Left ventricle myocardium inferior (tissue), 1 donor: ENCODE results near the gene RBMS3. TPM values are rescaled to one million over a fixed set of nuclear protein-coding genes. Genes with fewer than 3 reads are reported as not detected.
A peak's percentile ranks its signal among the peaks of the same experiment; 100 is the strongest.

Source experiments
- DNase-seq: peaks from one replicate; pipeline ENCODE4 v3.0.0-alpha.2; 2020
- H3K27ac ChIP-seq: fragments of 200-600 bp; replicated peaks from 2 replicates; pipeline ENCODE4 v1.8.0; 2021
- H3K27me3 ChIP-seq: fragments of 200-600 bp; 2 replicates; pipeline ENCODE4 v1.8.0; 2021; ENCODE audit warnings: low read depth
- H3K36me3 ChIP-seq: fragments of 200-600 bp; 2 replicates; pipeline ENCODE4 v1.8.0; 2021
- H3K4me1 ChIP-seq: fragments of 200-600 bp; 2 replicates; pipeline ENCODE4 v1.8.0; 2021
- H3K4me3 ChIP-seq: fragments of 200-600 bp; 2 replicates; pipeline ENCODE4 v1.8.0; 2021; ENCODE audit warnings: mild to moderate bottlenecking, moderate library complexity
- H3K9me3 ChIP-seq: fragments of 200-600 bp; replicated peaks from 2 replicates; pipeline ENCODE4 v1.8.0; 2021
- CTCF ChIP-seq: fragments of 200-600 bp; IDR thresholded peaks from 2 replicates; pipeline ENCODE4 v1.8.0; 2021; ENCODE audit warnings: antibody characterized with exemption, mild to moderate bottlenecking, borderline replicate concordance
- intact Hi-C: fragments of 100-400 bp; cut with micrococcal nuclease; formaldehyde crosslinking; loops from one replicate; pipeline ENCODE4 v1.11.0; 2022
- total RNA-seq: library from RNA; stranded (reverse); fragmentation: NEBNext Ultra II Directional; extraction: Animal tissue kit (Norgen Biotek cat#: 25700); gene quantifications from one replicate; pipeline ENCODE4 v1.2.1, GENCODE V29; 2021
- donor health status: DM: no; HTN: yes; CAD: no; lungs with severe emphysema.

The RBMS3 gene
- total RNA-seq, 1 donor from 2014 or later, result 25.3 TPM

GRCh38 chr3:29764603-29765254 lies 483.9 kb downstream of the RBMS3 start:
- Histone ChIP-seq H3K4me1 (peaks cover 39% of the 10 kb centered on the region), H3K27me3 (no peaks in the 10 kb centered on the region), H3K36me3 (no peaks in the 10 kb centered on the region), H3K27ac (peak overlapping the region; percentile 3), H3K9me3 (no peaks in the 10 kb centered on the region), H3K4me3 (no peak overlapping the region)
- peak; percentile 82 for TF ChIP-seq CTCF
- no peak for DNase-seq
- intact Hi-C loops, result loop anchor here (10.0 kb wide), 3 partner anchors 620 to 1100 kb away; no protein-coding TSS in a partner anchor

DNA sequence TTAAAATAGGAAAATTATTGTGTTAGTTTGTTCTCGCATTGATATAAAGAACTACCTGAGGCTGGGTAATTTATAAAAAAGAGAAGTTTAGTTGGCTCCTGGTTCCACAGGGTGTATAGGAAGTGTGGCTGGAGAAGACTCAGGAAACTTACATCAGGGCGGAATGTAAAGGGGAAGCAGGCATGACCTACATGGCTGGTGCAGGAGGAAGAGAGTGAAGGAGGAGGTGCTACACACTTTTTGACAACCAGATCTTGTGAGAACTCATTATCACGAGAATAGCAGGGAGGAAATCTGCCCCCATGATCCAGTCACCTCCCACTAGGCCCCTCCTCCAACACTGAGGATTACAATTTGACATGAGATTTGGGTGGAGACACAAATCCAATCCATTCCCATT lies 490.7 kb downstream of the RBMS3 start:
- H3K9me3 ChIP-seq, result no peaks in the 10 kb centered on the region
- TF ChIP-seq CTCF, result no peak
- no peak for DNase-seq
- no peak overlapping the region for H3K27ac ChIP-seq
- no peaks in the 10 kb centered on the region for H3K27me3 ChIP-seq
- H3K4me1 ChIP-seq, result peaks cover 3% of the 10 kb centered on the region
- no peak overlapping the region for H3K4me3 ChIP-seq
- no peaks in the 10 kb centered on the region for H3K36me3 ChIP-seq
- intact Hi-C loops, result no loop called here

DNA sequence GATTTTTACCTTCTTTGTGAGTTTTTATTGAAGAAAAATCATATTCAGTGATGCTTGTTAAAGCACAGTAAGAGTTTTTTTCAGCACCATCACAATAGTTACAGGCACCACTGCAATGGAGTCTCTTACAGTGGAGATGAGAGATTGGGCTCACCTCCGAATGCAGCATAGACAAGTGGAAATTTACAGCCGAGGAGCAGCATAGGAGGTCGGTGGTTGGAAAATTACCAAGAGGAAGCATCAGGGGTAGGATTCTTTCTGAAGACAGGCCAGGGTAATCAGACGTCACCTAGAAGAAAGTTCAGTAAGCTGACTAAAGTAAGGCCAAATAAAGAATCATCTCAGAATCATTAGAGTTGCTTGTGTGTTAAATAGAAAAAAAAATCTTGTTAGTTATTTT lies 491.6 kb downstream of the RBMS3 start:
- H3K9me3 ChIP-seq, result no peaks in the 10 kb centered on the region
- no peaks in the 10 kb centered on the region for H3K27me3 ChIP-seq
- peaks cover 3% of the 10 kb centered on the region for H3K4me1 ChIP-seq
- no peak for DNase-seq
- H3K4me3 ChIP-seq, result no peak overlapping the region
- intact Hi-C loops, result no loop called here
- TF ChIP-seq CTCF, result no peak
- H3K27ac ChIP-seq, result no peak overlapping the region
- H3K36me3 ChIP-seq, result no peaks in the 10 kb centered on the region

- H3K27me3 ChIP-seq, result no peaks in the 10 kb centered on the region
- no peak overlapping the region for H3K4me3 ChIP-seq
- no peaks in the 10 kb centered on the region for H3K9me3 ChIP-seq
- intact Hi-C loops, result no loop called here
- no peaks in the 10 kb centered on the region for H3K36me3 ChIP-seq
- peaks cover 3% of the 10 kb centered on the region for H3K4me1 ChIP-seq
- no peak for TF ChIP-seq CTCF
- no peak overlapping the region for H3K27ac ChIP-seq
- no peak for DNase-seq
These were observed 492.6 kb downstream of the RBMS3 start for GRCh38 chr3:29773481-29773880.

- DNase-seq, result no peak
- intact Hi-C loops, result no loop called here
- Histone ChIP-seq H3K4me1 (peaks cover 3% of the 10 kb centered on the region), H3K27me3 (no peaks in the 10 kb centered on the region), H3K9me3 (no peaks in the 10 kb centered on the region), H3K4me3 (no peak overlapping the region), H3K36me3 (no peaks in the 10 kb centered on the region), H3K27ac (no peak overlapping the region)
- no peak for TF ChIP-seq CTCF
These were observed 494.5 kb downstream of the RBMS3 start for GRCh38 chr3:29775340-29775739.
